Bronchial epithelial cell (primary cell): ENCODE data around the gene PKHD1. TPM values are rescaled to one million over a fixed set of nuclear protein-coding genes. Genes with fewer than 3 reads are reported as not detected.

ENCODE experiments used
- DNase-seq: peaks from one replicate; pipeline ENCODE4 v3.0.0-alpha.2; 2010; ENCODE audit warnings: low read depth
- FAIRE-seq: peaks from 2 replicates; lab custom pipeline; 2011; peaks lifted over from hg19 to GRCh38; lab: Jason Lieb, UNC
- H3K27me3 ChIP-seq: 2 replicates; pipeline ENCODE4 v1.5.1; 2011; ENCODE audit warnings: low read length; ENCODE audit not compliant: control insufficient read depth, insufficient read depth
- H3K36me3 ChIP-seq: 2 replicates; pipeline ENCODE4 v1.5.1; 2011; ENCODE audit warnings: low read length; ENCODE audit not compliant: control insufficient read depth, insufficient read depth
- H3K4me3 ChIP-seq: 2 replicates; pipeline ENCODE4 v1.5.1; 2011; ENCODE audit warnings: mild to moderate bottlenecking, low read depth, low read length, control low read depth
- total RNA-seq: library from RNA; depleted of rRNA; stranded (reverse); fragments of >200 nt; gene quantifications from 2 replicates; pipeline ENCODE4 v1.2.1, GENCODE V29; 2014
- TF ChIP-seq, protein P1 (sequence below): IDR thresholded peaks from 2 replicates; pipeline ENCODE4 v1.5.1; 2011; ENCODE audit warnings: mild to moderate bottlenecking, moderate library complexity, low read length, control low read depth, inconsistent platforms; ENCODE audit not compliant: insufficient read depth, severe bottlenecking

The PKHD1 gene
- total RNA-seq, 1 donor from 2014 or later = not detected

DNA sequence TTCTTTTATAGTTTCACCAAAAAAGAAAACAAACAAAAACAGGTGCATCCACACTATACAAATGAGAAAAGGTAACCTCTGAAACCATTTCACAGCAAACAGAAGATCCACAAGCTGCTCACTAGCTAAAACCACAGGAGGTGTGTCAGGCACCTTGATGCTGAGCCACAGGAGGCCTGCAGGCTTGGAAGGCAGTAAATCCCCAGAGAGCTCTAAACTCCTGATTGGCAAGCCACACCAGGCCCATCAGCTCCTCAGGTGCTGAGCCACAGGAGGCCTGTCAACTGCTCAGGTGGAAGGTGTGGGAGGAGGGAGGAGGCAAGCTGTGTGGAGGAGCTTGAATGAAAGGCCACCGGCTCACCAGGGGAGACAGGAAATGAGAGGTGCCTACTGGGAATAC lies 273.0 kb downstream of the PKHD1 start:
- TF ChIP-seq, protein P1, sequence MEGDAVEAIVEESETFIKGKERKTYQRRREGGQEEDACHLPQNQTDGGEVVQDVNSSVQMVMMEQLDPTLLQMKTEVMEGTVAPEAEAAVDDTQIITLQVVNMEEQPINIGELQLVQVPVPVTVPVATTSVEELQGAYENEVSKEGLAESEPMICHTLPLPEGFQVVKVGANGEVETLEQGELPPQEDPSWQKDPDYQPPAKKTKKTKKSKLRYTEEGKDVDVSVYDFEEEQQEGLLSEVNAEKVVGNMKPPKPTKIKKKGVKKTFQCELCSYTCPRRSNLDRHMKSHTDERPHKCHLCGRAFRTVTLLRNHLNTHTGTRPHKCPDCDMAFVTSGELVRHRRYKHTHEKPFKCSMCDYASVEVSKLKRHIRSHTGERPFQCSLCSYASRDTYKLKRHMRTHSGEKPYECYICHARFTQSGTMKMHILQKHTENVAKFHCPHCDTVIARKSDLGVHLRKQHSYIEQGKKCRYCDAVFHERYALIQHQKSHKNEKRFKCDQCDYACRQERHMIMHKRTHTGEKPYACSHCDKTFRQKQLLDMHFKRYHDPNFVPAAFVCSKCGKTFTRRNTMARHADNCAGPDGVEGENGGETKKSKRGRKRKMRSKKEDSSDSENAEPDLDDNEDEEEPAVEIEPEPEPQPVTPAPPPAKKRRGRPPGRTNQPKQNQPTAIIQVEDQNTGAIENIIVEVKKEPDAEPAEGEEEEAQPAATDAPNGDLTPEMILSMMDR = no peak
- no peak for FAIRE-seq

DNA sequence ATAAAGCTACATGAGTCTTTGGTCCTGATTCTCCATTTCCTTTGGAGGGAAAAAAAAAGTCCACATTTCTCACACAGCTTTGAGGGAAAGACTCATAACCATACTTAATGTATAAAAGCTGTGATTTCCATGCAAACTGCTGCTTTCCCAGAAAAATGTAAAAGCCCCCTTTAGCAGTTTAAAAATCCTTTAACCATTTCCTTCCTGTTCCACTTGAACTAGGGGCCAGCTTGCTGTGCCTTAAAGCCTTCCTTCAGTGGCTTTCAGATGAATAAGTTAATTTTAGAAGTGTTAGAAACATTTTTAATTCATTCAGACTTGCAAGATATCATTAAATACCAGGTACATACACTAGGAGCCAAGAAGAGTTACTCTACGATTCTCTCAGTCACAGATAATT lies 273.5 kb downstream of the PKHD1 start:
- no peak for FAIRE-seq
- H3K27me3 ChIP-seq = no peaks in the 10 kb centered on the region
- no peak overlapping the region for H3K4me3 ChIP-seq
- DNase-seq = no peak
- no peaks in the 10 kb centered on the region for H3K36me3 ChIP-seq
- TF ChIP-seq, protein P1 = no peak

More for the DNA sequence above, 273.0 kb downstream of the PKHD1 start:
- H3K36me3 ChIP-seq = no peaks in the 10 kb centered on the region
- no peak overlapping the region for H3K4me3 ChIP-seq
- DNase-seq = no peak
- no peaks in the 10 kb centered on the region for H3K27me3 ChIP-seq

DNA sequence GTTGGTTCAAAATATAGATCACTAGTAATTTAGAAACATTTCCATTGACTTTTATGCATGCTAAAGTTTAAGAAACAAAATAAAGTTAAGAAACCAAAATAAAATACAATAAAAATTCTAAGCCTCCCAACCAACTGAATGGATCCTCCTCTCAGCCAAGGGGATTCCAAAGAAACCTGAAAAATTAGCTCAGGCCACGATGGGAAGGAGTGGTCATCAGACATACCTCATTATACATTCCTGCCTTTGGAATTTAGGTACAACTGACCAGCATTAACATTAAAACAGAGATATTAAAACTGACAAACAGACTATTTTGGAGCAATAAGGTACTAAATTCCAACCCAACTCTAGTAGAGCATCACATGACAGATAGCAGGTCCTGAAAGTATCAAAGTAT lies 275.2 kb downstream of the PKHD1 start:
- Histone ChIP-seq H3K27me3 (no peaks in the 10 kb centered on the region), H3K36me3 (no peaks in the 10 kb centered on the region), H3K4me3 (no peak overlapping the region)
- TF ChIP-seq, protein P1 = no peak
- DNase-seq (no peak), FAIRE-seq (no peak)

DNA sequence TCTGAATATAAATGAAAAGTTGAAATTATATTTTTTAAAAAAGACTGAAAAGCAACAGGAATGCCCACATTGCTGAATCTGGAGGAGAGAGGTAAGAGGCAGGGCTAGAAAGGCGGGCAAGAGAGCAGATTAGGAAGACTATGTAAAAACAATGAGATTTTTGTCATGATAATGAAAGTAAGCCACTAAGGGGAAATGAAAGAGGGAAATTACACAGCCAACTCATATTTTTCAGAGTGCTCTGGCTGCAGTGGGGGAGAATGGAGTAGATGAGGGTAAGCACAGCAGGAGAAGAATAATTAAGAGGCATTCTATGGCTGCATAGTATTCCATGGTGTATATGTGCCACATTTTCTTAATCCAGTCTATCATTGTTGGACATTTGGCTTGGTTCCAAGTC lies 281.9 kb downstream of the PKHD1 start:
- Histone ChIP-seq H3K27me3 (no peaks in the 10 kb centered on the region), H3K36me3 (no peaks in the 10 kb centered on the region), H3K4me3 (no peak overlapping the region)
- DNase-seq (no peak), FAIRE-seq (no peak)
- TF ChIP-seq, protein P1 = no peak

DNA sequence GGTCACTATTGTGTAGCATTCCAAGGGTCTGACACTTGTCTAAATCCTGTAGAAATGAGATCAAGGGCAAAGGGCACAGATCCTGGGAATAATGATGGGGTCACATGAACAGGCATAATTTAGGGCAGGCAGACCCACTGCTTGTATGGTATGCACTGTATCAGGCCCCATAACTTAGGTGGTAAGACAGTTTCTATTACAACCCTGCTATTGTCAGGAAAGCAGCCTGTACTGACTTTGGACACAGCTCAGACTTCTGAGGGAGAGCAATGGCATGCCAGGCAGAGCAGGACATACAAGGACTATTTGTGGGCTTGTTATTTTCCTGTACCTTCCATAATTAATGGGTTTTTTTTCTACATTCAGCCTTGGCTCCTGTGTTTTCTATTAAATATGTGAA lies 286.8 kb downstream of the PKHD1 start:
- no peak for FAIRE-seq
- Histone ChIP-seq H3K36me3 (no peaks in the 10 kb centered on the region), H3K4me3 (no peak overlapping the region), H3K27me3 (no peaks in the 10 kb centered on the region)
- DNase-seq = no peak
- TF ChIP-seq, protein P1 = no peak

DNA sequence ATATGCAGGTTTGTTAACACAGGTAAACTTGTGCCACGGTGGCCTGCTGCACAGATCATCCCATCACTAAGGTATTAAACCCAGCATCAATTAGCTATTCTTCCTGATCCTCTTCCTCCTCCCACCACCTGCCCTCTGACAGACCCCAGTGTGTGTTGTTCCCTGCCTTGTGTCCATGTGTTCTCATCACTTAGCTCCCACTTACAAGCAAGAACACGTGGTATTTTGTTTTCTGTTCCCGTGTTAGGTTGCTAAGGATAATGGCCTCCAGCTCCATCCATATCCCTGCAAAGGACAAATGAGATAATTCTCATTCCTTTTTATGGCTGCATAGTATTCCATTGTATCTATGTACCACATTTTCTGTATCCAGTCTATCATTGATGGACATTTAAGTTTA lies 294.0 kb downstream of the PKHD1 start:
- TF ChIP-seq, protein P1 = no peak
- Histone ChIP-seq H3K27me3 (no peaks in the 10 kb centered on the region), H3K36me3 (no peaks in the 10 kb centered on the region), H3K4me3 (no peak overlapping the region)
- FAIRE-seq = no peak
- DNase-seq = no peak
